ENCODE measurements around the gene RASGRF2. TPM values are rescaled to one million over a fixed set of nuclear protein-coding genes. Genes with fewer than 3 reads are reported as not detected.

Gene RASGRF2
- polyA plus RNA-seq, 2 of the 4 experiments (the other 2 are of a cell fraction): 1.4 to 2.1 TPM

DNA sequence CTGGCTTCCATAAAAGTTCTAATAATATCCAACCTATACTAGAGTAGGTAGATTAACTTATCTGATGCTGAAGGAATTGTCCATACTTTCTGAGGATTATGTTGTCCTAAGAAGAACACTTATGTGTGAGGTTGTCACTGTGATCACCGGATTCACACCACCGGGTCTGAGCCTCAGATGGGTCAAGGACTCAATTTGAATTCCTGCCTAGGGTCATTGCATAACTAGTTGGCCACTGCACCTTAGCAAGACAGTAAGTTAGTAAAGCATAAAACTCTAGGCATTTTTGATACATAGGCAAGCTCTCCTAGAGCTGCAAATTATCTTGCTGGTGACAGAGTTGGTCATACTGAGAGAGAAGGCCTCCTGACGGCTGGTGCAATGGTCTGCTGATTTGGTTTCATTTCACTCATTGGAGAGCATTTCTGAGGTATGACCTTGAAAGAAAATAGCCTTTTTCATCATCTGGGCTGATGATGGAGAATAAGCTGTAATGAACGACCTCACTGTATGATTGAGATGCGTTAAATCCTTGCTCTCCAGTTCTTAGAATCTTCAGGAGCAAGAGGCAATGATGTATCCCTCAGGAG lies 200.9 kb downstream of the RASGRF2 start:
- Histone ChIP-seq H3K4me3 (no peak overlapping the region), H3K9me3 (peaks cover 2% of the 10 kb centered on the region; the same call in 1 of the 3 replicates), H3K4me1 (no peaks in the 10 kb centered on the region), H3K4me2 (no peak overlapping the region), H3K27ac (no peak overlapping the region)
- 75% methylated on average over 5 of the region's 5 CpGs for WGBS (ENCODE audit: missing lambda C conversion rate)
- TF ChIP-seq MAZ (IDR thresholded peaks at IDR 0.05; ENCODE audit: borderline replicate concordance, low read depth, low read length): no peak
- no peak for TF ChIP-seq RARB (CRISPR knock-in tag; IDR thresholded peaks at IDR 0.05)
- TF ChIP-seq JUN (IDR thresholded peaks at IDR 0.05): no peak
- TF ChIP-seq RNF2 (IDR thresholded peaks at IDR 0.05; ENCODE audit: borderline replicate concordance, low read depth): no peak
- TF ChIP-seq TFCP2L1 (CRISPR knock-in tag; IDR thresholded peaks at IDR 0.05): no peak
- TF ChIP-seq, protein P1, sequence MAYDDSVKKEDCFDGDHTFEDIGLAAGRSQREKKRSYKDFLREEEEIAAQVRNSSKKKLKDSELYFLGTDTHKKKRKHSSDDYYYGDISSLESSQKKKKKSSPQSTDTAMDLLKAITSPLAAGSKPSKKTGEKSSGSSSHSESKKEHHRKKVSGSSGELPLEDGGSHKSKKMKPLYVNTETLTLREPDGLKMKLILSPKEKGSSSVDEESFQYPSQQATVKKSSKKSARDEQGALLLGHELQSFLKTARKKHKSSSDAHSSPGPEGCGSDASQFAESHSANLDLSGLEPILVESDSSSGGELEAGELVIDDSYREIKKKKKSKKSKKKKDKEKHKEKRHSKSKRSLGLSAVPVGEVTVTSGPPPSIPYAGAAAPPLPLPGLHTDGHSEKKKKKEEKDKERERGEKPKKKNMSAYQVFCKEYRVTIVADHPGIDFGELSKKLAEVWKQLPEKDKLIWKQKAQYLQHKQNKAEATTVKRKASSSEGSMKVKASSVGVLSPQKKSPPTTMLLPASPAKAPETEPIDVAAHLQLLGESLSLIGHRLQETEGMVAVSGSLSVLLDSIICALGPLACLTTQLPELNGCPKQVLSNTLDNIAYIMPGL (CRISPR knock-in tag; IDR thresholded peaks at IDR 0.05; ENCODE audit: borderline replicate concordance): no peak
- no peak for TF ChIP-seq HOXA7 (CRISPR knock-in tag; IDR thresholded peaks at IDR 0.05)
- TF ChIP-seq RFX5 (IDR thresholded peaks at IDR 0.05): no peak
- TF ChIP-seq CBX2 (IDR thresholded peaks at IDR 0.05; ENCODE audit: borderline replicate concordance, low read depth): no peak
- TF ChIP-seq FOSL2 (IDR thresholded peaks at IDR 0.05): no peak
- no peak for TF ChIP-seq FOSL2 (CRISPR knock-in tag; IDR thresholded peaks at IDR 0.05)
- TF ChIP-seq, protein P2, sequence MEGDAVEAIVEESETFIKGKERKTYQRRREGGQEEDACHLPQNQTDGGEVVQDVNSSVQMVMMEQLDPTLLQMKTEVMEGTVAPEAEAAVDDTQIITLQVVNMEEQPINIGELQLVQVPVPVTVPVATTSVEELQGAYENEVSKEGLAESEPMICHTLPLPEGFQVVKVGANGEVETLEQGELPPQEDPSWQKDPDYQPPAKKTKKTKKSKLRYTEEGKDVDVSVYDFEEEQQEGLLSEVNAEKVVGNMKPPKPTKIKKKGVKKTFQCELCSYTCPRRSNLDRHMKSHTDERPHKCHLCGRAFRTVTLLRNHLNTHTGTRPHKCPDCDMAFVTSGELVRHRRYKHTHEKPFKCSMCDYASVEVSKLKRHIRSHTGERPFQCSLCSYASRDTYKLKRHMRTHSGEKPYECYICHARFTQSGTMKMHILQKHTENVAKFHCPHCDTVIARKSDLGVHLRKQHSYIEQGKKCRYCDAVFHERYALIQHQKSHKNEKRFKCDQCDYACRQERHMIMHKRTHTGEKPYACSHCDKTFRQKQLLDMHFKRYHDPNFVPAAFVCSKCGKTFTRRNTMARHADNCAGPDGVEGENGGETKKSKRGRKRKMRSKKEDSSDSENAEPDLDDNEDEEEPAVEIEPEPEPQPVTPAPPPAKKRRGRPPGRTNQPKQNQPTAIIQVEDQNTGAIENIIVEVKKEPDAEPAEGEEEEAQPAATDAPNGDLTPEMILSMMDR (IDR thresholded peaks at IDR 0.05): no peak
- no peak for TF ChIP-seq SMC3 (IDR thresholded peaks at IDR 0.05)
- no peak for TF ChIP-seq SREBF2 (IDR thresholded peaks at IDR 0.05)
- TF ChIP-seq, protein P3, sequence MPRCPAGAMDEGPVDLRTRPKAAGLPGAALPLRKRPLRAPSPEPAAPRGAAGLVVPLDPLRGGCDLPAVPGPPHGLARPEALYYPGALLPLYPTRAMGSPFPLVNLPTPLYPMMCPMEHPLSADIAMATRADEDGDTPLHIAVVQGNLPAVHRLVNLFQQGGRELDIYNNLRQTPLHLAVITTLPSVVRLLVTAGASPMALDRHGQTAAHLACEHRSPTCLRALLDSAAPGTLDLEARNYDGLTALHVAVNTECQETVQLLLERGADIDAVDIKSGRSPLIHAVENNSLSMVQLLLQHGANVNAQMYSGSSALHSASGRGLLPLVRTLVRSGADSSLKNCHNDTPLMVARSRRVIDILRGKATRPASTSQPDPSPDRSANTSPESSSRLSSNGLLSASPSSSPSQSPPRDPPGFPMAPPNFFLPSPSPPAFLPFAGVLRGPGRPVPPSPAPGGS (IDR thresholded peaks at IDR 0.05): no peak
- TF ChIP-seq POLR2AphosphoS2 (conservative IDR thresholded peaks at IDR 0.05; ENCODE audit: low read length): no peak
- no peak for TF ChIP-seq BHLHE40 (IDR thresholded peaks at IDR 0.05; ENCODE audit: low read depth, low read length)
- TF ChIP-seq ZC3H11A (IDR thresholded peaks at IDR 0.05): no peak
- TF ChIP-seq, protein P4, sequence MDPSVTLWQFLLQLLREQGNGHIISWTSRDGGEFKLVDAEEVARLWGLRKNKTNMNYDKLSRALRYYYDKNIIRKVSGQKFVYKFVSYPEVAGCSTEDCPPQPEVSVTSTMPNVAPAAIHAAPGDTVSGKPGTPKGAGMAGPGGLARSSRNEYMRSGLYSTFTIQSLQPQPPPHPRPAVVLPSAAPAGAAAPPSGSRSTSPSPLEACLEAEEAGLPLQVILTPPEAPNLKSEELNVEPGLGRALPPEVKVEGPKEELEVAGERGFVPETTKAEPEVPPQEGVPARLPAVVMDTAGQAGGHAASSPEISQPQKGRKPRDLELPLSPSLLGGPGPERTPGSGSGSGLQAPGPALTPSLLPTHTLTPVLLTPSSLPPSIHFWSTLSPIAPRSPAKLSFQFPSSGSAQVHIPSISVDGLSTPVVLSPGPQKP (IDR thresholded peaks at IDR 0.05; ENCODE audit: low read depth, low read length): no peak
- FAIRE-seq: no peak
- ATAC-seq: no peak
- DNase-seq (ENCODE audit: low read depth in 1 of 2, low spot score in 1 of 2): no peak
- ChIA-PET POLR2A (no interaction called here), CTCF (interaction anchor here (1.2 kb wide), 1 partner anchor 505 kb away, joined by 3 read pairs; no protein-coding TSS in a partner anchor)

DNA sequence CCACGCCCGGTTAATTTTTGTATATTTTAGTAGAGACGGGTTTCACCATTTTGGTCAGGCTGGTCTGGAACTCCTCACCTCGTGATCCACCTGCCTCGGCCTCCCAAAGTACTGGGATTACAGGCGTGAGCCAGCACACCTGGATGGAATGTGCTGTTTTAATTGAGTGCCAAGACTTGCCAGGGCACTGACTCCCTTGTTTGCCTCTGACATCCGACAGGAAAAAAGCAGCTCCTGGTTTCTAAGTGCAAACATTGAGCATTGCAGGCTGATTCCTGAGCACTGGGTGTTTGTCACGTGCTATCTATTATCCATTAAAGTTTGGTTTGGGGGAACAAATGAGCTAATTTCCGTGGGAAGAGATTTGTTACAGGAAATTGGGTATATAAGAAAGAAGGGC lies 202.3 kb downstream of the RASGRF2 start:
- Histone ChIP-seq H3K27ac (no peak overlapping the region), H3K4me3 (no peak overlapping the region), H3K4me1 (no peaks in the 10 kb centered on the region), H3K4me2 (no peak overlapping the region), H3K9me3 (no peaks in the 10 kb centered on the region)
- ChIA-PET CTCF (interaction anchor here (0.5 to 1.0 kb wide), 2 partner anchors 19 to 33 kb away, joined by 3 read pairs; no protein-coding TSS in a partner anchor), POLR2A (no interaction called here)
- DNase-seq (ENCODE audit: low read depth in 1 of 2, low spot score in 1 of 2) (no peak), ATAC-seq (no peak), FAIRE-seq (no peak)
- 56% methylated on average over 9 of the region's 9 CpGs for WGBS (ENCODE audit: missing lambda C conversion rate)
- TF ChIP-seq NPAS2 (CRISPR knock-in tag; IDR thresholded peaks at IDR 0.05; ENCODE audit: borderline replicate concordance) (no peak), FOSL2 (IDR thresholded peaks at IDR 0.05) (no peak), FOSL2 (CRISPR knock-in tag; IDR thresholded peaks at IDR 0.05) (no peak), BHLHE40 (IDR thresholded peaks at IDR 0.05; ENCODE audit: low read depth, low read length) (no peak), CHD2 (IDR thresholded peaks at IDR 0.05; ENCODE audit: low read length, partially characterized antibody) (no peak), CBX8 (IDR thresholded peaks at IDR 0.05) (no peak), RNF2 (IDR thresholded peaks at IDR 0.05; ENCODE audit: borderline replicate concordance, low read depth) (no peak), HOXA7 (CRISPR knock-in tag; IDR thresholded peaks at IDR 0.05) (no peak), MAZ (IDR thresholded peaks at IDR 0.05; ENCODE audit: borderline replicate concordance, low read depth, low read length) (no peak), PHF8 (IDR thresholded peaks at IDR 0.05; ENCODE audit: borderline replicate concordance, low read depth) (no peak), EHMT2 (IDR thresholded peaks at IDR 0.05; ENCODE audit: low read depth) (no peak), TP53 (CRISPR knock-in tag; IDR thresholded peaks at IDR 0.05) (no peak)
- TF ChIP-seq, protein P2 (IDR thresholded peaks at IDR 0.05): no peak
- TF ChIP-seq, protein P3 (IDR thresholded peaks at IDR 0.05): no peak
- TF ChIP-seq, protein P5, sequence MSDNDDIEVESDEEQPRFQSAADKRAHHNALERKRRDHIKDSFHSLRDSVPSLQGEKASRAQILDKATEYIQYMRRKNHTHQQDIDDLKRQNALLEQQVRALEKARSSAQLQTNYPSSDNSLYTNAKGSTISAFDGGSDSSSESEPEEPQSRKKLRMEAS (IDR thresholded peaks at IDR 0.05): no peak

Data from A549 (cell line).